OCI-LY7 (cell line): ENCODE measurements around the gene PHF23. TPM values are rescaled to one million over a fixed set of nuclear protein-coding genes. Genes with fewer than 3 reads are reported as not detected.
"Not testable (repeated sequence)": the region's sequence is repeated elsewhere in the genome, so short reads cannot be mapped to it uniquely, and the experiment has no call there.

Source experiments
- BruUV-seq: library from RNA; stranded (reverse); fragments of 400-500 nt; replicated peaks from 2 replicates; lab custom pipeline; 2021; lab: Mats Ljungman, UMichigan
- CTCF ChIA-PET: fragments of 300-600 bp; sonication (Branson Sonifier 250); formaldehyde crosslinking; loops from one replicate; lab custom pipeline; 2022; ENCODE audit warnings: antibody characterized with exemption; ENCODE audit not compliant: unreplicated experiment; lab: Charles Lee
- POLR2A ChIA-PET: fragments of 300-600 bp; sonication (Branson Sonifier 250); formaldehyde crosslinking; loops from one replicate; lab custom pipeline; 2022; ENCODE audit warnings: antibody characterized with exemption; lab: Charles Lee
- DNase-seq: peaks from one replicate; pipeline ENCODE4 v3.0.0-alpha.2; 2015; ENCODE audit warnings: low spot score
- H2AFZ ChIP-seq: fragments of 200-600 bp; sonication (generic), shearing (Covaris generic); 2 replicates; pipeline ENCODE4 v1.6.1; 2014; ENCODE audit warnings: mild to moderate bottlenecking, antibody characterized with exemption, low read length, moderate library complexity
- H3K27ac ChIP-seq: fragments of 200-600 bp; sonication (generic); 2 replicates; pipeline ENCODE4 v1.5.1; 2014; ENCODE audit warnings: mixed run types, low read depth, mild to moderate bottlenecking, moderate library complexity, low read length, inconsistent platforms; ENCODE audit not compliant: poor library complexity, severe bottlenecking
- H3K36me3 ChIP-seq: fragments of 200-600 bp; sonication (generic); 2 replicates; pipeline ENCODE4 v1.6.1; 2014; ENCODE audit warnings: mild to moderate bottlenecking, antibody characterized with exemption, low read length, moderate library complexity, mixed read lengths; ENCODE audit not compliant: insufficient read depth
- H3K4me1 ChIP-seq: fragments of 200-600 bp; sonication (generic); 2 replicates; pipeline ENCODE4 v1.5.1; 2014; ENCODE audit warnings: mild to moderate bottlenecking, low read length; ENCODE audit not compliant: insufficient read depth, poor library complexity, severe bottlenecking
- H3K4me2 ChIP-seq: fragments of 200-600 bp; sonication (generic); 2 replicates; pipeline ENCODE4 v1.6.1; 2014; ENCODE audit warnings: mild to moderate bottlenecking, low read length
- H3K4me3 ChIP-seq: fragments of 200-600 bp; sonication (generic); 2 replicates; pipeline ENCODE4 v1.5.1; 2014; ENCODE audit warnings: mild to moderate bottlenecking, low read depth, low read length; ENCODE audit not compliant: poor library complexity, severe bottlenecking
- H3K79me2 ChIP-seq: fragments of 200-600 bp; sonication (generic); 2 replicates; pipeline ENCODE4 v1.6.1; 2016; ENCODE audit warnings: low read depth, mild to moderate bottlenecking, low read length, moderate library complexity, mixed read lengths; ENCODE audit not compliant: insufficient read depth
- H3K9me2 ChIP-seq: fragments of 200-600 bp; sonication (generic); 2 replicates; pipeline ENCODE4 v1.6.1; 2016; ENCODE audit warnings: mild to moderate bottlenecking, low read length, mixed read lengths; ENCODE audit not compliant: insufficient read depth
- H3K9me3 ChIP-seq: fragments of 200-600 bp; sonication (generic); 2 replicates; pipeline ENCODE4 v1.6.1; 2014; ENCODE audit warnings: mild to moderate bottlenecking, mixed run types, low read length, mixed read lengths
- H4K20me1 ChIP-seq: fragments of 200-600 bp; sonication (generic); 2 replicates; pipeline ENCODE4 v1.6.1; 2014; ENCODE audit warnings: mild to moderate bottlenecking, antibody characterized with exemption, low read length, moderate library complexity, mixed read lengths; ENCODE audit not compliant: insufficient read depth
- CTCF ChIP-seq: fragments of 200-600 bp; sonication (generic); conservative IDR thresholded peaks from 2 replicates; pipeline ENCODE4 v1.5.1; 2014; ENCODE audit warnings: mild to moderate bottlenecking, antibody characterized with exemption, low read length, moderate library complexity, mixed read lengths
- EZH2phosphoT487 ChIP-seq: fragments of 200-600 bp; sonication (generic); IDR thresholded peaks from 2 replicates; pipeline ENCODE4 v1.6.1; 2018; ENCODE audit warnings: low read depth, borderline replicate concordance, mild to moderate bottlenecking, mixed run types, antibody characterized with exemption, low read length, moderate library complexity, mixed read lengths
- intact Hi-C: fragments of 100-400 bp; cut with micrococcal nuclease; formaldehyde crosslinking; loops from one replicate; pipeline ENCODE4 v1.10.0; 2022; ENCODE audit not compliant: unreplicated experiment
- total RNA-seq, 2 experiments: library from RNA; depleted of rRNA in 1 of 2; stranded (reverse); fragments of >200 nt in 1 of 2; shearing (Covaris generic) in 1 of 2; gene quantifications; 2 replicates each; pipeline ENCODE4 v1.2.3, GENCODE V29; 2014 to 2022

The PHF23 gene
- total RNA-seq, 2 experiments from 2014 or later, result 43.3 to 47.7 TPM

GRCh38 chr17:7246779-7247178 lies 7.5 kb upstream of the PHF23 start:
- ChIA-PET POLR2A (no interaction called here), CTCF (no interaction called here)
- intact Hi-C loops, result no loop called here
- no peak overlapping the region for H3K4me3 ChIP-seq
- H3K36me3 ChIP-seq, result peaks cover 62% of the 10 kb centered on the region
- no peaks in the 10 kb centered on the region for H3K9me2 ChIP-seq
- no peak overlapping the region for H3K4me2 ChIP-seq
- no peaks in the 10 kb centered on the region for H3K9me3 ChIP-seq
- H2AFZ ChIP-seq, result no peak overlapping the region
- BruUV-seq, result no TSS peak
- peaks cover 57% of the 10 kb centered on the region for H3K79me2 ChIP-seq
- DNase-seq, result no peak
- no peak for TF ChIP-seq CTCF
- no peak for TF ChIP-seq EZH2phosphoT487
- H3K4me1 ChIP-seq, result peaks cover 30% of the 10 kb centered on the region
- peaks cover 18% of the 10 kb centered on the region for H4K20me1 ChIP-seq
- no peak overlapping the region for H3K27ac ChIP-seq

- H3K4me2 ChIP-seq, H3K9me2 ChIP-seq, DNase-seq, POLR2A ChIA-PET, H3K27ac ChIP-seq, H2AFZ ChIP-seq, H3K9me3 ChIP-seq, CTCF ChIA-PET, H3K4me3 ChIP-seq, H4K20me1 ChIP-seq: not testable (repeated sequence)
- Histone ChIP-seq H3K79me2 (peaks cover 39% of the 10 kb centered on the region), H3K4me1 (peaks cover 33% of the 10 kb centered on the region), H3K36me3 (peaks cover 67% of the 10 kb centered on the region)
- intact Hi-C loops, result loop anchor here (5.0 kb wide), 1 partner anchor 328 kb away; no protein-coding TSS in a partner anchor
- TSS peak; percentile 83 for BruUV-seq
Observed at GRCh38 chr17:7243838-7244237, 4.6 kb upstream of the PHF23 start.

- H3K9me3 ChIP-seq, result no peaks in the 10 kb centered on the region
- no peaks in the 10 kb centered on the region for H4K20me1 ChIP-seq
- peak overlapping the region; percentile 86 for H3K4me3 ChIP-seq
- intact Hi-C loops, result loop anchor here (5.0 kb wide), 1 partner anchor 329 kb away; no protein-coding TSS in a partner anchor
- H3K4me1 ChIP-seq, result peaks cover 31% of the 10 kb centered on the region
- peak overlapping the region; percentile 26 for H3K27ac ChIP-seq
- DNase-seq, result no peak
- H3K36me3 ChIP-seq, result peaks cover 65% of the 10 kb centered on the region
- no peaks in the 10 kb centered on the region for H3K9me2 ChIP-seq
- no TSS peak for BruUV-seq
- peak overlapping the region; percentile 93 for H3K4me2 ChIP-seq
- POLR2A ChIA-PET, result no interaction called here
- TF ChIP-seq EZH2phosphoT487 (no peak), CTCF (no peak)
- H2AFZ ChIP-seq, result no peak overlapping the region
- H3K79me2 ChIP-seq, result peaks cover 38% of the 10 kb centered on the region
- CTCF ChIA-PET, result no interaction called here
Observed at GRCh38 chr17:7243453-7243729, 4.1 kb upstream of the PHF23 start.
